ENCODE data around the gene BMAL2.

GRCh38 chr12:27335364-27336281 is 3.0 kb downstream of the BMAL2 start:
- TF ChIP-seq MAX (IDR thresholded peaks at IDR 0.05) (no peak), EGR1 (IDR thresholded peaks at IDR 0.05) (no peak), TAF1 (IDR thresholded peaks at IDR 0.05; ENCODE audit: low read depth) (no peak), YY1 (IDR thresholded peaks at IDR 0.05; ENCODE audit: low read depth) (no peak)

Data from Ishikawa (cell line).